GM12878 (cell line): Measurements from ENCODE around the gene RNF11. TPM values are rescaled to one million over a fixed set of nuclear protein-coding genes. Genes with fewer than 3 reads are reported as not detected.

Experiments
- ATAC-seq: fragments of 200-7000 bp; cut with Tn5 transposase; 3 replicates; pipeline ENCODE4 v1.9.1; 2020; ENCODE audit warnings: mild to moderate bottlenecking, moderate library complexity
- BruUV-seq: library from RNA; stranded (reverse); fragments of 400-500 nt; replicated peaks from 2 replicates; lab custom pipeline; 2021; lab: Mats Ljungman, UMichigan
- CTCF ChIA-PET: fragments of 300-600 bp; sonication (Branson Sonifier 250); formaldehyde crosslinking; extraction: SDS; loops from one replicate; lab custom pipeline; 2021; ENCODE audit warnings: inconsistent platforms; lab: Yijun Ruan, JAX
- POLR2A ChIA-PET: fragments of 350-600 bp; formaldehyde crosslinking; extraction: SDS; loops from one replicate; lab custom pipeline; 2021; ENCODE audit warnings: inconsistent platforms; lab: Charles Lee
- RAD21 ChIA-PET: fragments of 300-600 bp; sonication (Branson Sonifier 250); formaldehyde crosslinking; loops from one replicate; lab custom pipeline; 2023; ENCODE audit warnings: antibody characterized with exemption; ENCODE audit not compliant: unreplicated experiment; lab: Charles Lee
- SMC1A ChIA-PET: fragments of 300-600 bp; sonication (Branson Sonifier 250); formaldehyde crosslinking; loops from one replicate; lab custom pipeline; 2023; ENCODE audit not compliant: unreplicated experiment, uncharacterized antibody; lab: Charles Lee
- DNase-seq: peaks from one replicate; pipeline ENCODE4 v3.0.0-alpha.2; 2011; ENCODE audit warnings: low read depth, low spot score
- FAIRE-seq: peaks from 3 replicates; lab custom pipeline; 2011; peaks lifted over from hg19 to GRCh38; lab: Jason Lieb, UNC
- H2AFZ ChIP-seq: 2 replicates; pipeline ENCODE4 v1.6.0; 2011; ENCODE audit warnings: low read depth, low read length, control low read depth; ENCODE audit not compliant: control insufficient read depth
- H3K27ac ChIP-seq: 2 replicates; pipeline ENCODE4 v1.5.1; 2011; ENCODE audit warnings: control low read depth; ENCODE audit not compliant: control insufficient read depth, insufficient read depth
- H3K27me3 ChIP-seq, 2 experiments: replicated peaks in 1 of 2; 2 replicates each; pipeline versions ENCODE4 v1.6.0 to v1.6.1; 2011; ENCODE audit warnings: low read length in 1 of 2; ENCODE audit not compliant: control insufficient read depth in 2 of 2, insufficient read depth in 2 of 2
- H3K36me3 ChIP-seq, 2 experiments: 2 replicates each; pipeline ENCODE4 v1.5.1; 2011; ENCODE audit warnings: low read length in 1 of 2; ENCODE audit not compliant: control insufficient read depth in 2 of 2, insufficient read depth in 2 of 2
- H3K4me1 ChIP-seq: 2 replicates; pipeline ENCODE4 v1.6.1; 2011; ENCODE audit warnings: mild to moderate bottlenecking, low read length, moderate library complexity, mixed read lengths; ENCODE audit not compliant: control insufficient read depth, insufficient read depth
- H3K4me2 ChIP-seq: 2 replicates; pipeline ENCODE4 v1.6.0; 2011; ENCODE audit warnings: control low read depth; ENCODE audit not compliant: control insufficient read depth, insufficient read depth
- H3K4me3 ChIP-seq: fragments of 200-600 bp; sonication (generic); 2 replicates; pipeline ENCODE4 v1.5.1; 2016
- H3K79me2 ChIP-seq: 2 replicates; pipeline ENCODE4 v1.6.0; 2011; ENCODE audit warnings: low read length; ENCODE audit not compliant: control insufficient read depth, insufficient read depth
- H3K9ac ChIP-seq: 2 replicates; pipeline ENCODE4 v1.8.0; 2011; ENCODE audit warnings: low read length, control low read depth, mixed read lengths; ENCODE audit not compliant: control insufficient read depth, insufficient read depth
- H3K9me3 ChIP-seq: replicated peaks from 3 replicates; pipeline ENCODE4 v1.5.1; 2011; ENCODE audit warnings: mild to moderate bottlenecking, low read length; ENCODE audit not compliant: control insufficient read depth, insufficient read depth
- H4K20me1 ChIP-seq: 2 replicates; pipeline ENCODE4 v1.6.0; 2011; ENCODE audit not compliant: control insufficient read depth, insufficient read depth
- BHLHE40 ChIP-seq, 2 experiments: fragments of 450-650 bp in 1 of 2; IDR thresholded peaks; 2 replicates each; pipeline ENCODE4 v1.6.1; 2011 to 2017; ENCODE audit warnings: low read depth in 2 of 2, borderline replicate concordance in 1 of 2, improper control_type of control experiment in 1 of 2, low read length in 1 of 2, mild to moderate bottlenecking in 1 of 2
- BRCA1 ChIP-seq: IDR thresholded peaks from 2 replicates; pipeline ENCODE4 v1.6.1; 2011; ENCODE audit warnings: low read depth, low read length, improper control_type of control experiment
- CBX5 ChIP-seq: sonication (generic); IDR thresholded peaks from 2 replicates; pipeline ENCODE4 v1.6.1; 2016; ENCODE audit warnings: low read depth, moderate library complexity, mild to moderate bottlenecking, inconsistent platforms
- EZH2 ChIP-seq: IDR thresholded peaks from 2 replicates; pipeline ENCODE4 v1.6.1; 2012; ENCODE audit warnings: low read depth, mild to moderate bottlenecking, control low read depth, inconsistent platforms, low read length, borderline replicate concordance; ENCODE audit not compliant: control insufficient read depth
- GABPA ChIP-seq: IDR thresholded peaks from 2 replicates; pipeline ENCODE4 v1.6.1; 2014; ENCODE audit warnings: antibody characterized with exemption, low read depth, mild to moderate bottlenecking, inconsistent platforms
- NFIC ChIP-seq: IDR thresholded peaks from 2 replicates; pipeline ENCODE4 v1.6.1; 2012; ENCODE audit warnings: low read depth, mild to moderate bottlenecking, inconsistent platforms, low read length, moderate library complexity
- NFXL1 ChIP-seq: fragments of 450-650 bp; IDR thresholded peaks from 2 replicates; pipeline ENCODE4 v1.6.1; 2017; ENCODE audit warnings: antibody characterized with exemption, mild to moderate bottlenecking, borderline replicate concordance
- NRF1 ChIP-seq: conservative IDR thresholded peaks from 2 replicates; pipeline ENCODE4 v1.6.1; 2011; ENCODE audit warnings: mild to moderate bottlenecking, low read depth, low read length, improper control_type of control experiment
- POU2F2 ChIP-seq: IDR thresholded peaks from 3 replicates; pipeline ENCODE4 v1.6.1; 2011; ENCODE audit warnings: low read depth, mild to moderate bottlenecking, low read length, borderline replicate concordance
- RFX5 ChIP-seq: IDR thresholded peaks from 2 replicates; pipeline ENCODE4 v1.6.1; 2011; ENCODE audit warnings: low read depth, low read length, improper control_type of control experiment
- SPI1 ChIP-seq: IDR thresholded peaks from 2 replicates; pipeline ENCODE4 v1.6.1; 2011; ENCODE audit warnings: low read depth, mild to moderate bottlenecking, low read length, moderate library complexity, borderline replicate concordance; ENCODE audit not compliant: insufficient read depth
- SRF ChIP-seq, 2 experiments: IDR thresholded peaks; 2 replicates each; pipeline ENCODE4 v1.6.1; 2011; ENCODE audit warnings: low read depth in 2 of 2, low read length in 2 of 2, mild to moderate bottlenecking in 1 of 2, moderate library complexity in 1 of 2
- STAT1 ChIP-seq: fragments of 450-650 bp; conservative IDR thresholded peaks from 2 replicates; pipeline ENCODE4 v1.6.1; 2014; ENCODE audit warnings: antibody characterized with exemption, mild to moderate bottlenecking
- TBL1XR1 ChIP-seq: IDR thresholded peaks from 2 replicates; pipeline ENCODE4 v1.6.1; 2012; ENCODE audit warnings: low read depth, low read length, improper control_type of control experiment
- in situ Hi-C: fragments of 300-500 bp; cut with MboI; formaldehyde crosslinking; loops from 9 replicates; pipeline ENCODE4 v1.14.3; 2018; ENCODE audit warnings: mixed read lengths
- intact Hi-C: fragments of 100-400 bp; cut with micrococcal nuclease; formaldehyde crosslinking; loops from one replicate; pipeline ENCODE4 v1.14.2; 2022; ENCODE audit not compliant: unreplicated experiment
- polyA plus RNA-seq, 11 experiments: library from polyadenylated mRNA; depleted of rRNA in 4 of 11; unstranded in 6 of 11; stranded (reverse) in 5 of 11; fragments of >200 nt; fragmentation: Nextera tagmentation in 4 of 11; fragmentation: Illumina TruSeq in 1 of 11; extraction: Ambion mirVana in 4 of 11; extraction: Trizol in 1 of 11; gene quantifications; 1 replicate in 1 of 11; 2 replicates in 10 of 11; pipeline versions ENCODE4 v1.2.1 to v1.2.3, GENCODE V29; 2011 to 2016; ENCODE audit warnings: inconsistent platforms in 2 of 11, missing spikeins in 2 of 11, low read depth in 1 of 11
- total RNA-seq, 4 experiments: library from RNA; depleted of rRNA in 3 of 4; stranded (reverse); fragments of >200 nt in 3 of 4; fragmentation: Illumina TruSeq in 1 of 4; extraction: Trizol in 1 of 4; gene quantifications; 2 replicates each; pipeline versions ENCODE4 v1.2.1 to v1.2.3, GENCODE V29; 2013 to 2021
- TF ChIP-seq, protein P1 (sequence below): fragments of 450-650 bp; IDR thresholded peaks from 2 replicates; pipeline ENCODE4 v1.6.1; 2017; ENCODE audit warnings: mild to moderate bottlenecking
- TF ChIP-seq, protein P2 (sequence below): fragments of 450-650 bp; IDR thresholded peaks from 2 replicates; pipeline ENCODE4 v1.6.1; 2017; ENCODE audit warnings: low read depth, mild to moderate bottlenecking, moderate library complexity
- TF ChIP-seq, protein P3 (sequence below): fragments of 450-650 bp; IDR thresholded peaks from 2 replicates; pipeline ENCODE4 v1.6.1; 2018; ENCODE audit warnings: borderline replicate concordance, mild to moderate bottlenecking; ENCODE audit not compliant: partially characterized antibody

RNF11 gene
- total and polyA plus RNA-seq, 10 of the 15 experiments (the other 5 are each of a cell fraction or from before 2014, with no cell fraction given), result 9.5 to 43.6 (median 32.3) TPM

DNA sequence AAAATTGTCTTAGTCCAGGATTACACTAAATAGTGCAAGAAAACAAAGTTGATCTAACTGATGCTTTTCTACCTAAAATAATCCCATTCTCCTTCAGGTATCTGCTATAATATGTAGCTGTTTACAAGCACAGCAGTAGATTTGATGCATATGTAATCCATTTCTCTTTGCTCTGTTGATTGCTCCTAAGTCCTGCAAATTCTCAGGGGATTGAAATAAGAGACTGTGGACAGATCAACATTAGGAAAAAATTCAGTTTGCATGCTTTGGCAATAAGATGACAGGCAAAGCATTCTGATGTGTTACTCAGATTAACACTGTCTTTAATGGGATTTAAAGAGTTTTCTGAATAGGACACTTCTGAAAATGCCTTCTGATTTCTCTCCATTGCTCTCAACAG is 34.7 kb downstream of the RNF11 start (continued):
- TF ChIP-seq EZH2 (no peak), CBX5 (no peak), POU2F2 (no peak), TBL1XR1 (no peak)
- TF ChIP-seq, all 136 proteins: peak for 0

DNA sequence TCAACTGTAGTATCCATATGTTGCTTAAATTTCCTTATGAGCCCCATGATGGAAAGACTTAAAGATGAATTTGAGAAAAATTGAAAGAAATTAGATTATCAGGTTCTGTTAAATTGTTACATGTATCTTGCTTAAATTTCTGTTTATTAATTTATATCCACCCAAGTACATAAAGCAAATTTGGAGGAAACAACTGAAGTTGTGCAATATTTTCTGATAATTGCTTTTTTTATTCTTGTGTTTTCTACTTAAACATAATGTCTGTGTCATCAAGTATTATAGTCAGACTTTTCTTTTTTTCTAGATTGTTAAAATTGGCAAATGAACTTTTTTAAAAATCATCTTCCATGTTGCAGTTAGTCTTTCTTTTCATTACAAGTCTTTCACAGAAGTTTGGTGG is 36.8 kb downstream of the RNF11 start:
- FAIRE-seq (no peak), ATAC-seq (no peak), DNase-seq (no peak)
- no TSS peak for BruUV-seq
- ChIA-PET POLR2A (no interaction called here), CTCF (interaction anchor here (1.2 to 1.6 kb wide), 3 partner anchors 10 to 75 kb away, joined by 3 to 5 read pairs (median 4); no protein-coding TSS in a partner anchor), SMC1A (no interaction called here), RAD21 (interaction anchor here (1.0 kb wide), 1 partner anchor 24 kb away, joined by 3 read pairs; no protein-coding TSS in a partner anchor)
- Histone ChIP-seq H3K4me1 (peaks cover 8% of the 10 kb centered on the region), H3K36me3 (no peaks in the 10 kb centered on the region; a peak in 2 of 4 replicates), H4K20me1 (no peaks in the 10 kb centered on the region), H3K79me2 (peaks cover 7% of the 10 kb centered on the region), H3K27me3 (no peaks in the 10 kb centered on the region), H3K9me3 (no peaks in the 10 kb centered on the region), H3K4me3 (no peak overlapping the region), H3K27ac (no peak overlapping the region), H3K9ac (no peak overlapping the region), H2AFZ (no peak overlapping the region), H3K4me2 (no peak overlapping the region)
- intact Hi-C loops, result no loop called here
- in situ Hi-C loops, result no loop called here
- TF ChIP-seq SRF (IDR thresholded peaks at IDR 0.05; ENCODE audit: low read depth in 2 of 2, low read length in 2 of 2) (no peak), NFXL1 (no peak), GABPA (no peak), BHLHE40 (IDR thresholded peaks at IDR 0.05; ENCODE audit: borderline replicate concordance in 1 of 2, low read depth in 2 of 2, low read length in 1 of 2) (no peak), BRCA1 (no peak), NRF1 (no peak), RFX5 (no peak), TBL1XR1 (no peak), SPI1 (no peak), NFIC (no peak), STAT1 (no peak)
- TF ChIP-seq, protein P1, sequence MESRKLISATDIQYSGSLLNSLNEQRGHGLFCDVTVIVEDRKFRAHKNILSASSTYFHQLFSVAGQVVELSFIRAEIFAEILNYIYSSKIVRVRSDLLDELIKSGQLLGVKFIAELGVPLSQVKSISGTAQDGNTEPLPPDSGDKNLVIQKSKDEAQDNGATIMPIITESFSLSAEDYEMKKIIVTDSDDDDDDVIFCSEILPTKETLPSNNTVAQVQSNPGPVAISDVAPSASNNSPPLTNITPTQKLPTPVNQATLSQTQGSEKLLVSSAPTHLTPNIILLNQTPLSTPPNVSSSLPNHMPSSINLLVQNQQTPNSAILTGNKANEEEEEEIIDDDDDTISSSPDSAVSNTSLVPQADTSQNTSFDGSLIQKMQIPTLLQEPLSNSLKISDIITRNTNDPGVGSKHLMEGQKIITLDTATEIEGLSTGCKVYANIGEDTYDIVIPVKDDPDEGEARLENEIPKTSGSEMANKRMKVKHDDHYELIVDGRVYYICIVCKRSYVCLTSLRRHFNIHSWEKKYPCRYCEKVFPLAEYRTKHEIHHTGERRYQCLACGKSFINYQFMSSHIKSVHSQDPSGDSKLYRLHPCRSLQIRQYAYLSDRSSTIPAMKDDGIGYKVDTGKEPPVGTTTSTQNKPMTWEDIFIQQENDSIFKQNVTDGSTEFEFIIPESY, result no peak
- TF ChIP-seq, protein P2, sequence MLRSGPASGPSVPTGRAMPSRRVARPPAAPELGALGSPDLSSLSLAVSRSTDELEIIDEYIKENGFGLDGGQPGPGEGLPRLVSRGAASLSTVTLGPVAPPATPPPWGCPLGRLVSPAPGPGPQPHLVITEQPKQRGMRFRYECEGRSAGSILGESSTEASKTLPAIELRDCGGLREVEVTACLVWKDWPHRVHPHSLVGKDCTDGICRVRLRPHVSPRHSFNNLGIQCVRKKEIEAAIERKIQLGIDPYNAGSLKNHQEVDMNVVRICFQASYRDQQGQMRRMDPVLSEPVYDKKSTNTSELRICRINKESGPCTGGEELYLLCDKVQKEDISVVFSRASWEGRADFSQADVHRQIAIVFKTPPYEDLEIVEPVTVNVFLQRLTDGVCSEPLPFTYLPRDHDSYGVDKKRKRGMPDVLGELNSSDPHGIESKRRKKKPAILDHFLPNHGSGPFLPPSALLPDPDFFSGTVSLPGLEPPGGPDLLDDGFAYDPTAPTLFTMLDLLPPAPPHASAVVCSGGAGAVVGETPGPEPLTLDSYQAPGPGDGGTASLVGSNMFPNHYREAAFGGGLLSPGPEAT, result no peak
- TF ChIP-seq, protein P3, sequence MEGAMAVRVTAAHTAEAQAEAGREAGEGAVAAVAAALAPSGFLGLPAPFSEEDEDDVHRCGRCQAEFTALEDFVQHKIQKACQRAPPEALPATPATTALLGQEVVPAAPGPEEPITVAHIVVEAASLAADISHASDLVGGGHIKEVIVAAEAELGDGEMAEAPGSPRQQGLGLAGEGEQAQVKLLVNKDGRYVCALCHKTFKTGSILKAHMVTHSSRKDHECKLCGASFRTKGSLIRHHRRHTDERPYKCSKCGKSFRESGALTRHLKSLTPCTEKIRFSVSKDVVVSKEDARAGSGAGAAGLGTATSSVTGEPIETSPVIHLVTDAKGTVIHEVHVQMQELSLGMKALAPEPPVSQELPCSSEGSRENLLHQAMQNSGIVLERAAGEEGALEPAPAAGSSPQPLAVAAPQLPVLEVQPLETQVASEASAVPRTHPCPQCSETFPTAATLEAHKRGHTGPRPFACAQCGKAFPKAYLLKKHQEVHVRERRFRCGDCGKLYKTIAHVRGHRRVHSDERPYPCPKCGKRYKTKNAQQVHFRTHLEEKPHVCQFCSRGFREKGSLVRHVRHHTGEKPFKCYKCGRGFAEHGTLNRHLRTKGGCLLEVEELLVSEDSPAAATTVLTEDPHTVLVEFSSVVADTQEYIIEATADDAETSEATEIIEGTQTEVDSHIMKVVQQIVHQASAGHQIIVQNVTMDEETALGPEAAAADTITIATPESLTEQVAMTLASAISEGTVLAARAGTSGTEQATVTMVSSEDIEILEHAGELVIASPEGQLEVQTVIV, result no peak
